CD4-positive, alpha-beta memory T cell (primary cell): ENCODE measurements around the gene TMEM178B. TPM values are rescaled to one million over a fixed set of nuclear protein-coding genes. Genes with fewer than 3 reads are reported as not detected.

ENCODE experiments used
- CTCF ChIA-PET: fragments of 350-600 bp; sonication (Branson Sonifier 250); formaldehyde crosslinking; loops from one replicate; lab custom pipeline; 2021; ENCODE audit warnings: inconsistent platforms; ENCODE audit not compliant: partially characterized antibody; lab: Charles Lee
- POLR2A ChIA-PET: fragments of 350-600 bp; sonication (Branson Sonifier 250); formaldehyde crosslinking; loops from one replicate; lab custom pipeline; 2021; ENCODE audit not compliant: partially characterized antibody; lab: Charles Lee
- DNase-seq, 5 donors: peaks; one replicate each; pipeline versions ENCODE4 v3.0.0 to v3.0.0-alpha.2; 2020 to 2022; ENCODE audit warnings: mixed read lengths in 1 of 5
- H3K27ac ChIP-seq: one replicate; pipeline ENCODE4 v1.7.0; 2013; ENCODE audit warnings: low read depth, low read length
- H3K27me3 ChIP-seq: 2 replicates; pipeline ENCODE4 v1.7.0; 2013; ENCODE audit warnings: mild to moderate bottlenecking, low read length, moderate library complexity; ENCODE audit not compliant: insufficient read depth
- H3K36me3 ChIP-seq: 2 replicates; pipeline ENCODE4 v1.7.0; 2013; ENCODE audit warnings: mild to moderate bottlenecking, low read length, moderate library complexity; ENCODE audit not compliant: insufficient read depth
- H3K4me1 ChIP-seq: 2 replicates; pipeline ENCODE4 v1.7.0; 2013; ENCODE audit warnings: mild to moderate bottlenecking, low read length, moderate library complexity; ENCODE audit not compliant: insufficient read depth
- H3K4me3 ChIP-seq, 2 donors: one replicate each; pipeline ENCODE4 v1.7.0; 2013; ENCODE audit warnings: low read length in 2 of 2, mild to moderate bottlenecking in 1 of 2
- H3K9me3 ChIP-seq, 2 donors: one replicate each; pipeline ENCODE4 v1.7.0; 2013; ENCODE audit warnings: low read length in 2 of 2, control low read depth in 1 of 2; ENCODE audit not compliant: control insufficient read depth in 1 of 2
- H3K27ac Mint-ChIP-seq, 7 donors: one replicate each; pipeline ENCODE4 v1.8.0; 2020 to 2021; ENCODE audit warnings: mixed read lengths in 7 of 7, mild to moderate bottlenecking in 6 of 7, inconsistent platforms in 3 of 7, moderate library complexity in 3 of 7
- H3K27me3 Mint-ChIP-seq, 2 donors: one replicate each; pipeline ENCODE4 v1.8.0; 2020 to 2021; ENCODE audit warnings: mixed read lengths in 2 of 2
- H3K36me3 Mint-ChIP-seq, 2 donors: one replicate each; pipeline ENCODE4 v1.8.0; 2020 to 2021; ENCODE audit warnings: mixed read lengths in 2 of 2, inconsistent platforms in 1 of 2, mild to moderate bottlenecking in 1 of 2
- H3K4me1 Mint-ChIP-seq, 4 donors: one replicate each; pipeline ENCODE4 v1.8.0; 2020 to 2021; ENCODE audit warnings: mixed read lengths in 4 of 4, mild to moderate bottlenecking in 1 of 4
- H3K4me3 Mint-ChIP-seq, 8 donors: one replicate each; pipeline ENCODE4 v1.8.0; 2020 to 2021; ENCODE audit warnings: mixed read lengths in 8 of 8, mild to moderate bottlenecking in 7 of 8, moderate library complexity in 6 of 8, inconsistent platforms in 3 of 8
- H3K9me3 Mint-ChIP-seq, 8 donors: one replicate each; pipeline ENCODE4 v1.8.0; 2020 to 2021; ENCODE audit warnings: mixed read lengths in 8 of 8, mild to moderate bottlenecking in 5 of 8, inconsistent platforms in 3 of 8, moderate library complexity in 1 of 8
- intact Hi-C: fragments of 100-400 bp; cut with micrococcal nuclease; formaldehyde crosslinking; loops from one replicate; pipeline ENCODE4 v1.15.1; 2023
- polyA plus RNA-seq, 2 donors: library from polyadenylated mRNA; unstranded; fragments of 300-500 nt; fragmentation: Illumina TruSeq; gene quantifications; one replicate each; pipeline ENCODE4 v1.2.3, GENCODE V29; 2021
- total RNA-seq, 2 experiments: library from RNA; stranded (reverse); gene quantifications; one replicate each; pipeline ENCODE4 v1.2.3, GENCODE V29; 2021

Gene TMEM178B
- total and polyA plus RNA-seq, 4 experiments from 2014 or later = 0.20 to 0.89 (median 0.49) TPM

DNA sequence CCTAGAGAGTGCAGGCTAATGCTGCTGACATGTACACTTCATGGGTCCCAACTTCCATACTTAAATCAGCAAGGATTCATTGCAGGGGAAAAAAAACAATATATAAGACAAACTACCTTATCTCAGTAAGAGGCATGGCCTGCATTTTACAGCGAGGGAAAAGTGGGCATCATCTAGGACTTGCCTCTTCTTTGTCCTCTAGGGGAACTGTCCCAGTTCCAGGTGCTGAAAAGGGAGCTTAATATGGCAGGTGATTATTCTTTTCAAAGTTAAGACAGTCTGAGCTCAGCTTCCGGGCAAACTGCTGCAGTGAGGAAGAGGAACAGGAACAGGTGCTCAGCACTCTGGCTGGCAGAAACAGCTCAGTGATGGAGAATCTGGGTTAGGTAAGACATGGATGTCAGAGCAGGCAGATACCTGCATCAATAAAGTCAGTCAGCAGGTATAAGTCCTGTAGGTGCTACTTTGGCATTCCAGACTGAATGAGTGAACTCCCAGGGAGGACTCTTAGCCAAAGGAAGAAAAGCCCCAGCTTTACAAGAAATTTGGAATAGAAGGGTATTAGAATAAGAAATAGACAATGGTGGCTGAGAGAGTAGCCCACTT is 147.2 kb downstream of the TMEM178B start:
- no peak for DNase-seq
- Mint-ChIP-seq H3K27me3 (peaks cover 3 to 4% of the 10 kb centered on the region in 2 donors), H3K27ac (no peak overlapping the region), H3K36me3 (no peaks in the 10 kb centered on the region), H3K4me3 (no peak overlapping the region), H3K4me1 (no peaks in the 10 kb centered on the region), H3K9me3 (peaks cover 0 to 2% (median 0%) of the 10 kb centered on the region in 8 donors)
- Histone ChIP-seq H3K9me3 (no peaks in the 10 kb centered on the region), H3K36me3 (no peaks in the 10 kb centered on the region), H3K27me3 (no peaks in the 10 kb centered on the region), H3K4me3 (no peak overlapping the region), H3K27ac (no peak overlapping the region), H3K4me1 (no peaks in the 10 kb centered on the region)
- ChIA-PET POLR2A (no interaction called here), CTCF (no interaction called here)
- intact Hi-C loops = no loop called here

- Histone ChIP-seq H3K27me3 (no peaks in the 10 kb centered on the region), H3K27ac (no peak overlapping the region), H3K4me3 (no peak overlapping the region), H3K9me3 (no peaks in the 10 kb centered on the region), H3K36me3 (no peaks in the 10 kb centered on the region), H3K4me1 (no peaks in the 10 kb centered on the region)
- H3K4me3 Mint-ChIP-seq = no peak overlapping the region
- ChIA-PET POLR2A (no interaction called here), CTCF (no interaction called here)
- H3K9me3 Mint-ChIP-seq = peaks cover 0 to 2% (median 0%) of the 10 kb centered on the region in 8 donors
- no peak for DNase-seq
- H3K4me1 Mint-ChIP-seq = no peaks in the 10 kb centered on the region
- intact Hi-C loops = no loop called here
- H3K36me3 Mint-ChIP-seq = no peaks in the 10 kb centered on the region
- H3K27me3 Mint-ChIP-seq = peaks cover 2 to 3% of the 10 kb centered on the region in 2 donors
- H3K27ac Mint-ChIP-seq = no peak overlapping the region
Measured at GRCh38 chr7:141225916-141226618, 152.2 kb downstream of the TMEM178B start.

DNA sequence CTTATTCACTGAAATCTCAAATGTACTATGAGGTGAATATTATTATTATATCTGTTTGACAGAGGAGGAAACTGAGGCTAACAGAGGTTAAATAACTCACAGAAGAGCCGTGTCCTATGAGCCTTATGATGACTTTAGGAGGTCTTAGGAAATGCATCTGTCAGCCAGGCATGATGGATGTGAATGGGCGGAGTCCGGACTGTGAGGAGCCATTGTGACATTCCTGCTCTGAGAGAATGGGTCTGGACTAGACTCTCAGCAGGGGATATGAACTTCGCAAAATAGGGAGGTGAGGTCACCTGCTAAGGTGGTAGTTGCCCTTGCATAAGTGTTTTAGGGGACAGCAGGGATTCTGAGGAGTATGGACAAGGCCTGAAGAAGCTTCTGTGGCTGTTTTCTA is 153.6 kb downstream of the TMEM178B start:
- H3K27me3 ChIP-seq = no peaks in the 10 kb centered on the region
- Mint-ChIP-seq H3K4me1 (no peaks in the 10 kb centered on the region), H3K36me3 (no peaks in the 10 kb centered on the region), H3K4me3 (no peak overlapping the region), H3K27ac (no peak overlapping the region), H3K27me3 (peaks cover 2 to 9% of the 10 kb centered on the region in 2 donors), H3K9me3 (no peaks in the 10 kb centered on the region)
- ChIA-PET POLR2A (no interaction called here), CTCF (no interaction called here)
- intact Hi-C loops = no loop called here
- no peaks in the 10 kb centered on the region for H3K4me1 ChIP-seq
- no peak overlapping the region for H3K27ac ChIP-seq
- DNase-seq = no peak
- no peaks in the 10 kb centered on the region for H3K36me3 ChIP-seq
- H3K9me3 ChIP-seq = no peaks in the 10 kb centered on the region
- H3K4me3 ChIP-seq = no peak overlapping the region

GRCh38 chr7:141228482-141228881 is 154.6 kb downstream of the TMEM178B start:
- H3K27me3 Mint-ChIP-seq = peaks cover 2 to 9% of the 10 kb centered on the region in 2 donors
- Histone ChIP-seq H3K4me1 (no peaks in the 10 kb centered on the region), H3K27me3 (no peaks in the 10 kb centered on the region), H3K36me3 (no peaks in the 10 kb centered on the region), H3K4me3 (no peak overlapping the region), H3K27ac (no peak overlapping the region), H3K9me3 (no peaks in the 10 kb centered on the region)
- DNase-seq = no peak
- H3K9me3 Mint-ChIP-seq = no peaks in the 10 kb centered on the region
- H3K4me3 Mint-ChIP-seq = no peak overlapping the region
- no peak overlapping the region for H3K27ac Mint-ChIP-seq
- ChIA-PET POLR2A (no interaction called here), CTCF (no interaction called here)
- intact Hi-C loops = no loop called here
- H3K4me1 Mint-ChIP-seq = no peaks in the 10 kb centered on the region
- no peaks in the 10 kb centered on the region for H3K36me3 Mint-ChIP-seq

GRCh38 chr7:141231018-141231792 is 157.3 kb downstream of the TMEM178B start:
- no peaks in the 10 kb centered on the region for H3K4me1 Mint-ChIP-seq

DNA sequence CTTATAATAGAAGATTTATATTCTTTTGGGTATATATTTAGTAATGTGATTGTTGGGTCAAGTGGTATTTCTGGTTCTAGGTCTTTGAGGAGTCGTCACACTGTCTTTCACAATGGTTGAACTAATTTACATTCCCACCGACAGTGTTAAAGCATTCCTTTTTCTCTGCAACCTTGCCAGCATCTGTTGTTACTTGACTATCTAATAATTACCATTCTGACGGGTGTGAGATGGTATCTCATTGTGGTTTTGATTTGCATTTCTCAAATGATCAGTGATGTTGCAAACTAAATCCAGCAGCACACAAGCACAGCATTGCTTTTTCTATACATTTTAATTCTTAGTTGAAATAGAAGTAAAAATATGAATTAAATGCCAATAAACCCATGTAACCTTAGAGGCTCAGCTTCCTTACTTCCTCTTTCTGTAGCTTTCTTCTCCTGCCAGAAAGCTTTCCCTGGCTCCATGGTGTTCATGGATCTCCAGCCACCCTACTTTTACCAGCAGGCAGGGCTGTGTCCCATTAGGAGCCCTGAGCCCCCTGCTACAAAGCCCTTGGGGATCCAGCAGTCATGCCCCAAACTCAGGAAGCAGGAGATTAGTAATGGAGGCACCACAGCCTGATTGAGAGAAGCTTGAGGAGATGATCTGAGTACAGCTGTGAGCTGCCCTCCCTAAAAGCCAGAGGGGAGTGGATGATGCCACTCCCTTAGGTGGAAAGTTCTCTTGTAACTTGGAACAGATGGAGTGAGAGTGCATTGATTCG is 158.6 kb downstream of the TMEM178B start:
- ChIA-PET CTCF (no interaction called here), POLR2A (no interaction called here)
- Histone ChIP-seq H3K4me1 (no peaks in the 10 kb centered on the region), H3K27ac (no peak overlapping the region), H3K36me3 (no peaks in the 10 kb centered on the region), H3K4me3 (no peak overlapping the region), H3K9me3 (no peaks in the 10 kb centered on the region), H3K27me3 (no peaks in the 10 kb centered on the region)
- H3K4me1 Mint-ChIP-seq = no peaks in the 10 kb centered on the region
- H3K9me3 Mint-ChIP-seq = no peaks in the 10 kb centered on the region
- no peaks in the 10 kb centered on the region for H3K36me3 Mint-ChIP-seq
- H3K27ac Mint-ChIP-seq = no peak overlapping the region
- intact Hi-C loops = no loop called here
- no peak for DNase-seq
- peaks cover 5 to 7% of the 10 kb centered on the region in 2 donors for H3K27me3 Mint-ChIP-seq
- H3K4me3 Mint-ChIP-seq = no peak overlapping the region

More at GRCh38 chr7:141231018-141231792, 157.3 kb downstream of the TMEM178B start:
- peaks cover 5 to 7% of the 10 kb centered on the region in 2 donors for H3K27me3 Mint-ChIP-seq
- no peak overlapping the region for H3K4me3 Mint-ChIP-seq
- intact Hi-C loops = no loop called here
- H3K9me3 Mint-ChIP-seq = no peaks in the 10 kb centered on the region
- H3K27me3 ChIP-seq = no peaks in the 10 kb centered on the region
- H3K9me3 ChIP-seq = no peaks in the 10 kb centered on the region
- no peak for DNase-seq
- no peaks in the 10 kb centered on the region for H3K36me3 ChIP-seq
- no peak overlapping the region for H3K4me3 ChIP-seq
- H3K27ac Mint-ChIP-seq = no peak overlapping the region
- H3K36me3 Mint-ChIP-seq = no peaks in the 10 kb centered on the region
- H3K4me1 ChIP-seq = no peaks in the 10 kb centered on the region
- ChIA-PET CTCF (no interaction called here), POLR2A (no interaction called here)
- H3K27ac ChIP-seq = no peak overlapping the region
